Activated CD8-positive, alpha-beta T cell treated with anti-CD3 and anti-CD28 coated beads for 36 hours (primary cell): ENCODE measurements around the gene ARL16. TPM values are rescaled to one million over a fixed set of nuclear protein-coding genes. Genes with fewer than 3 reads are reported as not detected.
A peak's percentile ranks its signal among the peaks of the same experiment; 100 is the strongest.

ENCODE experiments used
- ATAC-seq: fragments of 200-7000 bp; cut with Tn5 transposase; one replicate; pipeline ENCODE4 v1.10.0; 2021; ENCODE audit warnings: mild to moderate bottlenecking, moderate library complexity
- CTCF ChIA-PET: fragments of 350-600 bp; sonication (Branson Sonifier 250); formaldehyde crosslinking; loops from one replicate; lab custom pipeline; 2021; ENCODE audit warnings: antibody characterized with exemption; lab: Charles Lee
- POLR2A ChIA-PET: fragments of 350-600 bp; sonication (Branson Sonifier 250); formaldehyde crosslinking; loops from one replicate; lab custom pipeline; 2021; ENCODE audit warnings: antibody characterized with exemption; lab: Charles Lee
- DNase-seq: peaks from one replicate; pipeline ENCODE4 v3.0.0-alpha.2; 2020
- H3K27ac Mint-ChIP-seq: one replicate; pipeline ENCODE4 v1.8.0; 2021; ENCODE audit warnings: mild to moderate bottlenecking, mixed read lengths
- H3K27me3 Mint-ChIP-seq: one replicate; pipeline ENCODE4 v1.8.0; 2021; ENCODE audit warnings: mixed read lengths
- H3K36me3 Mint-ChIP-seq: one replicate; pipeline ENCODE4 v1.8.0; 2021; ENCODE audit warnings: low read depth, mixed read lengths
- H3K4me1 Mint-ChIP-seq: one replicate; pipeline ENCODE4 v1.8.0; 2021; ENCODE audit warnings: low read depth, mixed read lengths
- H3K4me3 Mint-ChIP-seq: one replicate; pipeline ENCODE4 v1.8.0; 2021; ENCODE audit warnings: mild to moderate bottlenecking, moderate library complexity, mixed read lengths
- H3K9me3 Mint-ChIP-seq: one replicate; pipeline ENCODE4 v1.8.0; 2021; ENCODE audit warnings: mixed read lengths
- intact Hi-C: fragments of 100-400 bp; cut with micrococcal nuclease; formaldehyde crosslinking; loops from one replicate; pipeline ENCODE4 v1.10.0; 2022
- total RNA-seq, 2 experiments: library from RNA; stranded (reverse); gene quantifications; one replicate each; pipeline ENCODE4 v1.2.3, GENCODE V29; 2021
- TF ChIP-seq, protein P1 (sequence below): fragments of 200-600 bp; IDR thresholded peaks from one replicate; pipeline ENCODE4 v1.8.0; 2022; ENCODE audit warnings: antibody characterized with exemption, mild to moderate bottlenecking

ARL16 gene
- total RNA-seq, 2 experiments from 2014 or later: 22.3 to 23.5 TPM

DNA sequence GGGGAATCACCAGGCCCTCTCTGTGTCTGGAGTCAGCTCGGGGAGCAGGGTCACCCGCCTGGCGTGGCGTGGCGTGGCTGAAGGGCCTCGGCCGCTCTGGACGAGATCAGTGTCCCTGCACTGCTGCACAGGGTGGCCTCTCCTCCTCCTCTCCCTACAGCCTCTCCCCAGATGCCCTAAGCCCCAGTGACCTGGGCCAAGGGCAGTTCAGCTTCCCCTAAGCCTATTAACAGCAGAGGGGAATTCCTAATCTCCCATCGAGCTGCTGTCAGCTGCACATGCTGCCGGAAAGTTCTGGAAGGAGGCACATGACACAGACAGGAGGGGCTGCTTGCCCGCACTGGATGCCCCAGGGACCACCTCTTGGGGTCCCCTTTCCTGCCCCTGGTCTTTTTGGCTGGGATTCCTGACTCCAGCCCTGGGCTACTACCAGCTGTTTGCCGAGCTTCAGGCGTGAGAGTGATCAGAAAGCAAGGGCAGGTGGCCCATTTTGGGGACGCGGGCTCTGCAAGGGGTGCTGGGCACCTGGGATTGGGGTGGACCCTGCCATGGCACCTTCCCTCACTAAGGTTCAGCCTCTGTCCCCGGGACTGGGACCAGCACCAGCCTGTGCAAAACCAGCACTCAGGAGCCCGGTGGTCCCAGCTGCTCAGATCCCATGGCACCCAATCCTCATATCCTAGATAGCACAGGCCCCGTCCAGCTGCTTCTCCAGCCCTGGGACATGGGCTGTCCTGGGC, 28.0 kb downstream of the ARL16 start:
- no peaks in the 10 kb centered on the region for H3K9me3 Mint-ChIP-seq
- peaks cover 16% of the 10 kb centered on the region for H3K4me1 Mint-ChIP-seq
- H3K27ac Mint-ChIP-seq: no peak overlapping the region
- ChIA-PET POLR2A (interaction anchor here (0.7 to 1.7 kb wide), 4 partner anchors 10 to 237 kb away, joined by 3 to 6 read pairs (median 4); partner anchors contain the start of gene MRPL12), CTCF (no interaction called here)
- H3K4me3 Mint-ChIP-seq: no peak overlapping the region
- peaks cover 2% of the 10 kb centered on the region for H3K27me3 Mint-ChIP-seq
- H3K36me3 Mint-ChIP-seq: no peaks in the 10 kb centered on the region
- intact Hi-C loops: no loop called here
- DNase-seq: no peak
- no peak for ATAC-seq
- TF ChIP-seq, protein P1, sequence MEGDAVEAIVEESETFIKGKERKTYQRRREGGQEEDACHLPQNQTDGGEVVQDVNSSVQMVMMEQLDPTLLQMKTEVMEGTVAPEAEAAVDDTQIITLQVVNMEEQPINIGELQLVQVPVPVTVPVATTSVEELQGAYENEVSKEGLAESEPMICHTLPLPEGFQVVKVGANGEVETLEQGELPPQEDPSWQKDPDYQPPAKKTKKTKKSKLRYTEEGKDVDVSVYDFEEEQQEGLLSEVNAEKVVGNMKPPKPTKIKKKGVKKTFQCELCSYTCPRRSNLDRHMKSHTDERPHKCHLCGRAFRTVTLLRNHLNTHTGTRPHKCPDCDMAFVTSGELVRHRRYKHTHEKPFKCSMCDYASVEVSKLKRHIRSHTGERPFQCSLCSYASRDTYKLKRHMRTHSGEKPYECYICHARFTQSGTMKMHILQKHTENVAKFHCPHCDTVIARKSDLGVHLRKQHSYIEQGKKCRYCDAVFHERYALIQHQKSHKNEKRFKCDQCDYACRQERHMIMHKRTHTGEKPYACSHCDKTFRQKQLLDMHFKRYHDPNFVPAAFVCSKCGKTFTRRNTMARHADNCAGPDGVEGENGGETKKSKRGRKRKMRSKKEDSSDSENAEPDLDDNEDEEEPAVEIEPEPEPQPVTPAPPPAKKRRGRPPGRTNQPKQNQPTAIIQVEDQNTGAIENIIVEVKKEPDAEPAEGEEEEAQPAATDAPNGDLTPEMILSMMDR: no peak

DNA sequence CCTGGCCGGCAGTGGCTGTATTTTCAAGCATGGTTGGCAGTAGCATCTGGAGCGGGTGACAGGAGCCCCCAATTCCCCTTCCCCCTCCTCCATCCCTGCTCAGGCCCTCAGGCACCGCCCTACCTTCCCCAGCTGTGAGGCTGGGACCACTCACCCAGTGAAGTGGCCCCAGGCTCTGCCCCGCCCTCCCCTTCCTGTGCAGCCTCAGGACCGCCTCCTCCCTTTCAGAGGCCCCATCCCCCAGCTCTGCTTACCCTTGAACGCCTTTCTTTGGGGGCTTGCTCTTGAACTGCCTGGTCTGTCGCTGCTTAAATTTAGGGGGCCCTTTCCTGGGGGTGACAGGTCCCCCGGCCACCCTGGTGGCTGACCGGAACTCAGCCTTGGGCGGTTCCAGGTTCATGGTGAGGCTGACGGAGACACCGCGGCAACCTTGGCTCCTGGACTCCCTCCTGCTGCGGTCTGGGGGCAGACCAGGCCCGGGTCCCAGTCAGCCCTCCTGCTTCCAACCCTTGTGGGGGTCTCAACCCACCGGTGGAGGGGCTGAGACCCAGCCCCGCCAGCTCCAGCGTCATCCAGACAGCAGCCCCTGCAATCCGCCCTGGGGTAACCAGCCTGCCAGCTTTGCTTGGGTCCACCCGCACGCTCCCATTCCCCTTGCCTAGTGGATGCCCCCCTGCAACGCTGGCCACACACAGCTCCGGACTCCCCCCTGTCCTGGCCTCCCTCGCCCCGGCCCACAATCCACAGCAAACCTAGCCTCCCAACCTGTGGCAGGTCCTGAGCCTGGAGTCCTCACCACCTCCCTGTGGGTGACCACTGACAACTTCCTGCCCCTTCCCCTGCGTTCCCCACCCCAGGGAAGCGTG, 30.5 kb downstream of the ARL16 start:
- ATAC-seq (peak; percentile 88), DNase-seq (peak; percentile 73)
- peaks cover 11% of the 10 kb centered on the region for H3K27me3 Mint-ChIP-seq
- no peaks in the 10 kb centered on the region for H3K9me3 Mint-ChIP-seq
- POLR2A ChIA-PET: interaction anchor here (1.0 to 1.4 kb wide), 4 partner anchors 10 to 120 kb away, joined by 3 to 5 read pairs (median 5); partner anchors contain the start of genes CCDC137 and OXLD1
- intact Hi-C loops: no loop called here
- H3K4me1 Mint-ChIP-seq: peaks cover 16% of the 10 kb centered on the region
- peaks cover 2% of the 10 kb centered on the region for H3K36me3 Mint-ChIP-seq
- CTCF ChIA-PET: interaction anchor here (1.4 kb wide), 1 partner anchor 100 kb away, joined by 3 read pairs; no protein-coding TSS in a partner anchor
- peak overlapping the region; percentile 80 for H3K4me3 Mint-ChIP-seq
- TF ChIP-seq, protein P1: no peak
- peak overlapping the region; percentile 85 for H3K27ac Mint-ChIP-seq

- Mint-ChIP-seq H3K36me3 (peaks cover 2% of the 10 kb centered on the region), H3K27me3 (peaks cover 17% of the 10 kb centered on the region)
- TF ChIP-seq, protein P1: no peak
Measured at GRCh38 chr17:81651692-81652091, 31.9 kb downstream of the ARL16 start.

GRCh38 chr17:81650951-81651350, 32.6 kb downstream of the ARL16 start:
- Mint-ChIP-seq H3K4me1 (peaks cover 13% of the 10 kb centered on the region), H3K9me3 (no peaks in the 10 kb centered on the region), H3K36me3 (peaks cover 2% of the 10 kb centered on the region), H3K27me3 (peaks cover 17% of the 10 kb centered on the region), H3K27ac (no peak overlapping the region), H3K4me3 (no peak overlapping the region)
- CTCF ChIA-PET: no interaction called here
- intact Hi-C loops: no loop called here
- no peak for DNase-seq
- TF ChIP-seq, protein P1: no peak
- POLR2A ChIA-PET: interaction anchor here (0.6 kb wide), 1 partner anchor 20 kb away, joined by 3 read pairs; no protein-coding TSS in a partner anchor
- no peak for ATAC-seq

More at GRCh38 chr17:81651692-81652091, 31.9 kb downstream of the ARL16 start:
- ChIA-PET CTCF (no interaction called here), POLR2A (no interaction called here)
- ATAC-seq: no peak
- peaks cover 13% of the 10 kb centered on the region for H3K4me1 Mint-ChIP-seq
- no peaks in the 10 kb centered on the region for H3K9me3 Mint-ChIP-seq
- intact Hi-C loops: no loop called here
- no peak overlapping the region for H3K4me3 Mint-ChIP-seq
- DNase-seq: no peak
- no peak overlapping the region for H3K27ac Mint-ChIP-seq
